NCI-H2081 (cell line): ENCODE data around the gene MRPL34.
A peak's percentile ranks its signal among the peaks of the same experiment; 100 is the strongest.
"Not testable (repeated sequence)": the region's sequence is repeated elsewhere in the genome, so short reads cannot be mapped to it uniquely, and the experiment has no call there.

ENCODE experiments used
- DNase-seq, 2 experiments: peaks; one replicate each; lab custom pipeline; 2025; lab: John Stamatoyannopoulos, UW

MRPL34 gene

DNA sequence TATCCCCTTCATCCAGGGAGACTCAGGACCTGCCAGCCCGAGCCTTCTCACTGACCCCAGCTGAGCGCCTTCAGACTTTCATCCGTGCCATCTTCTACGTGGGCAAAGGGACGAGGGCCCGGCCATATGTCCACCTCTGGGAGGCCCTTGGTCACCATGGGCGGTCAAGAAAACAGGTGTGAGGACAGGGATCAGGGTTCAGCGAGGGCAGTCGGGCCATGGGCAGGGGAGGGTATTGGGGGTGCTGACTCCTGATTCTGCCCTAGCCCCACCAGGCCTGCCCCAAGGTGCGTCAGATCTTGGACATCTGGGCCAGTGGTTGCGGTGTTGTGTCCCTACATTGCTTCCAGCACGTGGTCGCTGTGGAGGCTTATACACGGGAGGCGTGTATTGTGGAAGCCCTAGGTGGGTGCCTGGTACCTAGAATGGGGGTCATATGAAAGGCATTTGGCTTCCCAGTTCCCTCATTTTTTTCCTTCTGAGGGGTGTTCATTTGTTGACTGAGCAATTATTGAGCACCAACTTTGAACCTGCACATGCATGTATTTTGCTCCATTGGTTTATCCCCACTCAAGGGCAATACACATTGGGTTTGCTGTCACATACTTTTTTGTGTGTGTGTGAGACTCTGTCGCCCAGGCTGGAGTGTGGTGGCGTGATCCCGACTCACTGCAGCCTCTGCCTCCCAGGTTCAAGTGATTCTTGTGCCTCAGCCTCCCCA lies 20.1 kb upstream of the MRPL34 start:
- DNase-seq: no peak

GRCh38 chr19:17286263-17286662 lies 19.4 kb upstream of the MRPL34 start:
- no peak for DNase-seq

- DNase-seq: no peak
Measured at GRCh38 chr19:17286752-17287151, 18.9 kb upstream of the MRPL34 start.

DNA sequence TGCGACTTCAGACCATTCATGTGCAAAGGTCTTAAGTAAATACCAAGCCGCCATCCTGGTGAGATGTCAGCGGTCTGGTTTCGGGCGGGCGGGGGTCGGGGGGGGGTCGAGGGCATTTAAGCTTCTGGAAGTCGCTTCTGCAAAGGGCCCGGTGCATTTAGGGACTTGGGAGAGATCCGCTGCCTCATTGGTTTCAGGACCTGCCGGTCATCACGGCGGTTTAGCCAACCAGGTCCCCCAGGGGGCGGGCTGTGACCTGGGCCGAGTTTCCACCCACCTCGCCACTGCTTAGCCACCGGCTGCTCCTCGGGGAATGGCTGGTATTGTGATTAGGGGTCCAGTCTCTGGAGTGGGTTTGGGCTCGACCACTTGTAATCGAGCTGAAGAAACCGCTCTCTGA lies 16.2 kb upstream of the MRPL34 start:
- peak in 1 of 2 experiments; percentile 30 for DNase-seq

DNA sequence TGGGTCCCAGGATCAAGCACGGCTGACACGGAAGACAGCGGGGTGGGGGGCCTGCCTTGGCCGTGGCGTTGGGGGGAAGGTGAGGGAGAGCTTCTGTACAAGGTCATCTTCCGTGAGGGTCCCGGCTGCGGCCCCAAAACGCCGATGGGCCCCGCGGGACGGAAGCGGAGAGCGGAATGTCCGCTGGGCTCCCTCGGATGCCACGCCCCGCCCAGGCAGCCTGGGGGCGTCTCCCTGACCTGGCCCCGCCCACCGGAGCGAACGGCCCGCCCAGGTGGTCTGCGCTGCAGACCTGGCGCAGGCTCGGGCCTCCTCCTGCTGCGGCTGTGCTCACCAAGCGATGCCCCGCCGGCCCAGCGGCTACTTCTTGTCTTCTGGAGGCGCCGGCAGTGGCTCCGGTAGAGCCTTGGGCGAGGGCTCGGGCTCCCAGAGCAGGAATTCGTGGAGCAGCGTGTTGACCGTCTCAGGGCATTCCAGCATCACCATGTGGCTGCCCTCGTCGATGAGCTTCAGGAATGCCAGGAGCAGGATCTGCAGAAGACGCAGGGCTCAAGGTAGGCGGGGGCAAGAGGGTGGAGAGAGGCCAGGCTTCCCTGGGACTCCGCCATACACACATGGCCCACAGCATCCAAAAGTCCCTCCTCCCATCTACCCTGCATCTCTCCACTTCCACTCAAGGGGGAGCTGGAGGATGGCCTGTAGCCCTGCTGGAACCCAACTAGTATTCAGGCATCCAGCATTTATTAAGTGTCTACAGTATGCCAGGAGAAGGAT lies 13.2 kb upstream of the MRPL34 start:
- no peak for DNase-seq

GRCh38 chr19:17293605-17294004 lies 12.1 kb upstream of the MRPL34 start:
- DNase-seq: no peak

GRCh38 chr19:17294051-17294891 lies 11.4 kb upstream of the MRPL34 start:
- DNase-seq: no peak

GRCh38 chr19:17295551-17295950 lies 10.1 kb upstream of the MRPL34 start:
- DNase-seq: not testable (repeated sequence)

DNA sequence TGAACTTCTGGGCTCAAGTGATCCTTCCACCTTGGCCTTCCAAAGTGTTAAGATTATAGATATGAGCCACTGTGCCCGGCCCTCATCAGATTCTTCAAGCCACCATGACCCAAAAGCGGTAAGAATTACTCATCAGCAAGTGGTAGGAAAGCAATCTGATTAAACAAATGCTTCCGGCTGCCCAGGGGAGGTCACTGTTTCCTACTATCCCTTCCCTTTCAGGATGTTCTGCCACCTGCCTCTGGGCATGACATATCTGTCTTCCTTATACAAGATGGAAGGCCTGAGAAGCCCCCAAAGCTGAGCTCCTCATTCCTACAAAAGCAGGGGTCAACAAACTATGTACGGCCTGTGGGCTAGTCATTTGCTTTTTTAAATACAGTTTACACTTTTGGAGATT lies 9.4 kb upstream of the MRPL34 start:
- no peak for DNase-seq

- no peak for DNase-seq
Measured at GRCh38 chr19:17296976-17297375, 8.7 kb upstream of the MRPL34 start.

GRCh38 chr19:17300992-17301619 lies 4.6 kb upstream of the MRPL34 start:
- no peak for DNase-seq

DNA sequence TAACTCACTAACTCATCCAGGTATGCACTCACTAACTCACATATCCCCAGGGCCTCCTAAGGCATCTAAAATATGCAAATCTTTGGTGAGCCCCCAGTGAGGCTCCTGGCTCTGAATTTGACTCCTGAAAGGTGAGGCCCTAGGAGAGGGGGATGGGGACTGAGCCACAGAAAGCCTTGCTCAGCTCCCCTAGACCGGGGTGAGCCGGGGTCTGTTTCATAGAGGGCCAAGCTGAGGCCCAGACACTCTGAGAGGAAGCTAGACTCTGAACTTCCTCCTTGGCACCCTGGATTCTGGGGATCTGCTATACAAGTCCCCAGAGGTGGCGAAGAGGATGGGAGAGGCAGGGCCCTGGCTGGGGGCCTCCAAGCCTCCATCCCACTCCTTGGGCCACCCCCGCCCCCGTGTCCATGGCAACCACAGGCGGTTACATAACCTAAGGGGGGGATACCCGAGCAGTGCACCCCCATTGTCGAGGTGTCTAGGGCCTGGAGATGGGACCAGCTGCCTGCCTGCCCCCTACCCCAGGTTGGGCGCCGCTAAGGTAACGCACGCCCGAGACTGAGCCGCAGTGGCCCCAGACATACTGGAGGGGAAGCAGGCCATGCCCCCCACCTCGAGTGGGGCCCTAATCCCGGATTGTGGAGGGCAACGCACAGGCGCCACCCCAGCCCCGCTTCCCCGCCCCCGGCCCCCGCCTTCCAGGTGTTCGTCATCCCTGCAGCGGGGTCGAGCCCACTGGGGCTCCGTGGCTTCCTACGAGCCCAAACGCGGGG lies 3.1 kb upstream of the MRPL34 start:
- no peak for DNase-seq

GRCh38 chr19:17303167-17303939 lies 2.3 kb upstream of the MRPL34 start, which contains the start of gene ABHD8:
Gene ABHD8 (minus strand): TSS chr19:17303425. CDS start chr19:17301616, 1,809 bp downstream.
- peak; percentile 92 to 93 for DNase-seq

- DNase-seq: no peak
Measured at GRCh38 chr19:17303940-17304267, 1.8 kb upstream of the MRPL34 start.

DNA sequence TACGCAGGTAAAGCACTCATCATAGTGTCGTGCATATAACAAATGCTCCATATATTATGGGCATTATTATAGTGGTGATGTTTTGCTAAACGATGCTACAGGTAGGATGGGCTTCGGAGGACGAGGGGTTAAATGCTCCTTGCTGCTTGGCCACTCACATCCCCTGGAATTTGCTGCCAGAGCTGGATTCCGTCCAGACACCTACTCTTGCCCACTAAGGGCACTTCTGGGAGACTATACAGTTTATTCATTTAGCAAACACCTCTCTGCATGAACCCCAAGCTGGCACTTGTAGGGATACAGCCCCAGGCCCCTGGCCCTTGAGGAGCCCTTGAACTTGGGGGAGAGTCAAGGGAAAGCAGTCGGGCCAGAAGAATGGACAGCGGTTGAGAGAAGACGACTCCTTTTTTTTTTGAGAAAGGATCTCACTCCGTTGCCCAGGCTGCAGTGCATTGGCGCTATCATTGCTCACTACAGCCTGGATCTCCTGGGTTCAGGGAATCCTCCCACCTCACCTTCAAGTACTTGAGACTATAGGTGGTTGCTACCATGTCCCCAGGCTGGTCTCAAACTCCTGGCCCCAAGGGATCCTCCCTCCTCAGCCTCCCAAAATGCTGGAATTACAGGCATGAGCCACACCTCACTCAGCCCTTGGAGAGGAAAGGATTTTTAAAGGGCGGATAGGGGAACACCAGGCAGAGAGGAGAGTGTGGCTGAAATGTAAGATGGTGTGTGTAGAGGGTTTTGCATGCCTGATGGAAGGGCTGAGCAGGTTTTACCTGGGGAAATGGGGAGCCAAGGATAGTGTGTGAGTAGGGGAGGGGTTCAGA lies 1.1 kb upstream of the MRPL34 start:
- DNase-seq: no peak

GRCh38 chr19:17305216-17305516 lies 506 bp upstream of the MRPL34 start:
- no peak for DNase-seq

- DNase-seq: peak in 1 of 2 experiments; percentile 50
Measured at GRCh38 chr19:17306285-17306714, 628 bp downstream of the MRPL34 start.

- DNase-seq: no peak
Measured at GRCh38 chr19:17307876-17308377, 2.3 kb downstream of the MRPL34 start.

DNA sequence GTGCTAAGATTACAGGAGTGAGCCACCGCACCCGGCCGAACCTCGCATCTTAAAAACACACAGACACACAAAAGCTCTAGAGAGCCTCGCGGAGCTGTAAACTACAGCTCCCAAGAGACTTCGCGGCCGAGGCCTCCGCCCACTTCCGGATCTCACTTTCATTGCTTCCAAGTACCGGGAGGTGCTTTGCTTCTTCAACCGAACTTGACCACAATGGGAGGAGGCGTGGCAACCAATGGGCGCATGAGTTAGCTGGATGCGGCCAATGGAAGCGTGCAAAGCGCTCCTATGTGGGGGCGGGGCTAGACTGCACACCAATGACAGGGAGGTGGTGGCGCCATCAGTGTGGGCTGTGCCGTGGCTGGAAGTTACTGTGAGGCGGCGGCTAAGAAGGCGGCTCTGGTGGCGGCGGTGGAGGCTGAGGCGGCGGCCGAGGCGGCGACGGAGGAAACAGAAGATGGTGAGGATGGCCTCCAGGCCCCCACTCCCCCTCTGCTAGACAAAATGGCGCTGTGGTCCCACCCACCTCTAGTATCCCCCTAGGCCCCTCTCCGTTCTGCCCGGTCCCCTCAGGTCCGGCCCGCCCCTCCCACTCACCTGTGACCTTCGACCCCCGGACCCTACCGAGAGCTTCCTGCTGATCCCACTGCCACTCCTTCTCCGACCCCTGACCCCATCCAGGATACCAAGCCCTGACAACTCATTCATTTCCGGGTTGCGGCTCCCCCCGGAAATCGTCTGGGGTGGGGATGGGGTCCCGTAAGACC lies 3.7 kb downstream of the MRPL34 start, which contains the start of gene DDA1:
TSS of gene DDA1 (plus strand) at position 366 of the 767 bp plus-strand sequence. CDS start at position 458, 92 bp downstream.
- peak; percentile 99 to 100 for DNase-seq
